SK-N-MC (cell line): ENCODE results near the gene EXOG.

Experiments used
- EZH2 ChIP-seq: fragments of 200-600 bp; sonication (generic); IDR thresholded peaks from one replicate; pipeline ENCODE4 v1.6.1; 2017; ENCODE audit warnings: antibody characterized with exemption
- FOXP2 ChIP-seq: optimal IDR thresholded peaks from 2 replicates; pipeline ENCODE3; 2011; ENCODE audit warnings: mild to moderate bottlenecking, moderate library complexity; ENCODE audit not compliant: insufficient read depth; ENCODE audit errors: extremely low read length, control extremely low read depth
- POLR2AphosphoS5 ChIP-seq: IDR thresholded peaks from 2 replicates; pipeline ENCODE4 v1.6.1; 2012; ENCODE audit warnings: mild to moderate bottlenecking, low read depth, low read length, borderline replicate concordance

DNA sequence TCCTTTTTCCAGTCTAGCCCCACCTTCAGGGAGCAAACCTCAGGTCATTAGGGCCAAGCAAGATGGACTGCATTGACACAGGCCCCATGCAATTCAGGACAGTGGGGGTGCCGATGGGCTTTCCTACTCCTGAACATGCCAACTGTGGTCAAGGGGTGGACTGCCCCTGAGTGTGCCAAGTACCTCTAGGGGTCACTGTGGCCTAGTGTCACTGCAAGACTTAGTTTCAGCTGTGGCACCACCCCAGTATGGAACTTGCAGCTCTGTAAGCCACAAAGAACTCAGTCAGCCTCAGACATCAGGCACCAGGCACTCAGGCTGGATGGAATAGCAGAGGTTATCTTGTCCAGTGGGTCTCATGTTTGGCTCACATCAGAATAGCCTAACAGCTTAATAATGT lies 32.3 kb downstream of the EXOG start:
- TF ChIP-seq POLR2AphosphoS5 (no peak), EZH2 (no peak), FOXP2 (no peak)
